ENCODE data around the gene KCNJ1. TPM values are rescaled to one million over a fixed set of nuclear protein-coding genes. Genes with fewer than 3 reads are reported as not detected.

KCNJ1 gene
- total RNA-seq, 4 donors from 2014 or later: not detected

DNA sequence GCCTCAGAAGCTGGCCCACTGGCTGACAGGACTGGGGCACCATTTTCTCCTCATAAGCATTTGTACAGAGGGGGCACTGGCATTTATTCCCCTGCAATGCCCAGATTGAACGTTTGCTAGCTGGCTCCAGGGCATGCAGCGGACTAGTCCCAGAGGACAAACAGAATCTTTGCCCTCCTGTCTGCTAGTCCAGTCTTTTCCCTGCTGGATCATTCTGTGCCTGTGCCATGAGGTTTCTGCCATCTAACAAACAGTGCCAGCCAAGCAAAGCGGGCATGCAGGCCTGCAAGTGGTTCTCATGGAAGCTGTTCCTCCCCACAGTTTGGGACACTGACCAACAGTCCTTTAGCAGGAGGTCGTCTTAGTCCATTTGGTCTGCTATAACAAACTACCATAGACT is 53.4 kb downstream of the KCNJ1 start:
- no peak for DNase-seq (ENCODE audit: extremely low spot score)
- Histone ChIP-seq H3K27ac (replicated peaks in 1 of 4) (no peak overlapping the region), H3K4me1 (no peaks in the 10 kb centered on the region), H3K4me3 (no peak overlapping the region), H3K9me3 (no peaks in the 10 kb centered on the region), H3K27me3 (no peaks in the 10 kb centered on the region), H3K36me3 (peaks cover 4 to 35% (median 16%) of the 10 kb centered on the region in 4 donors)
- WGBS: 100% methylated on average over 2 of the region's 4 CpGs
- TF ChIP-seq POLR2A (IDR thresholded peaks at IDR 0.05; ENCODE audit: low read depth) (no peak), POLR2AphosphoS5 (IDR thresholded peaks at IDR 0.05) (no peak), EP300 (IDR thresholded peaks at IDR 0.05) (no peak)
- TF ChIP-seq, protein P1, sequence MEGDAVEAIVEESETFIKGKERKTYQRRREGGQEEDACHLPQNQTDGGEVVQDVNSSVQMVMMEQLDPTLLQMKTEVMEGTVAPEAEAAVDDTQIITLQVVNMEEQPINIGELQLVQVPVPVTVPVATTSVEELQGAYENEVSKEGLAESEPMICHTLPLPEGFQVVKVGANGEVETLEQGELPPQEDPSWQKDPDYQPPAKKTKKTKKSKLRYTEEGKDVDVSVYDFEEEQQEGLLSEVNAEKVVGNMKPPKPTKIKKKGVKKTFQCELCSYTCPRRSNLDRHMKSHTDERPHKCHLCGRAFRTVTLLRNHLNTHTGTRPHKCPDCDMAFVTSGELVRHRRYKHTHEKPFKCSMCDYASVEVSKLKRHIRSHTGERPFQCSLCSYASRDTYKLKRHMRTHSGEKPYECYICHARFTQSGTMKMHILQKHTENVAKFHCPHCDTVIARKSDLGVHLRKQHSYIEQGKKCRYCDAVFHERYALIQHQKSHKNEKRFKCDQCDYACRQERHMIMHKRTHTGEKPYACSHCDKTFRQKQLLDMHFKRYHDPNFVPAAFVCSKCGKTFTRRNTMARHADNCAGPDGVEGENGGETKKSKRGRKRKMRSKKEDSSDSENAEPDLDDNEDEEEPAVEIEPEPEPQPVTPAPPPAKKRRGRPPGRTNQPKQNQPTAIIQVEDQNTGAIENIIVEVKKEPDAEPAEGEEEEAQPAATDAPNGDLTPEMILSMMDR (IDR thresholded peaks at IDR 0.05): no peak
- intact Hi-C loops (cut with DNase I): no loop called here

DNA sequence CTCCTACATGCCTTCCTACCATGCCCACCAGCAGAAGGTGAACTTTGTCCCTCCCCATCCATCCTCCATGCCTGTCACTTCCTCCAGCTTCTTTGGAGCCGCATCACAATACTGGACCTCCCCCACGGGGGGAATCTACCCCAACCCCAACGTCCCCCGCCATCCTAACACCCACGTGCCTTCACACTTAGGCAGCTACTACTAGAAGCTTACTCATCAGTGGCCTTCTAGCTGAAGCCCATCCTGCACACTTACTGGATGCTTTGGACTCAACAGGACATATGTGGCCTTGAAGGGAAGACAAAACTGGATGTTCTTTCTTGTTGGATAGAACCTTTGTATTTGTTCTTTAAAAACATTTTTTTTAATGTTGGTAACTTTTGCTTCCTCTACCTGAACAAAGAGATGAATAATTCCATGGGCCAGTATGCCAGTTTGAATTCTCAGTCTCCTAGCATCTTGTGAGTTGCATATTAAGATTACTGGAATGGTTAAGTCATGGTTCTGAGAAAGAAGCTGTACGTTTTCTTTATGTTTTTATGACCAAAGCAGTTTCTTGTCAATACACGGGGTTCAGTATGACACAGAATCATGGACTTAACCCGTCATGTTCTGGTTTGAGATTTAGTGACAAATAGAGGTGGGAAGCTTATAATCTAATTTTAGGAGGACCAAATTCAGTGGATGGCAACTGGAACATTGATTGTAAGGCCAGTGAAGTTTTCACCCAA is 56.1 kb downstream of the KCNJ1 start:
- Histone ChIP-seq H3K9me3 (no peaks in the 10 kb centered on the region), H3K36me3 (peaks cover 4 to 51% (median 20%) of the 10 kb centered on the region in 4 donors), H3K27me3 (no peaks in the 10 kb centered on the region), H3K4me1 (no peaks in the 10 kb centered on the region), H3K4me3 (no peak overlapping the region), H3K27ac (replicated peaks in 1 of 4) (no peak overlapping the region)
- TF ChIP-seq, protein P1 (IDR thresholded peaks at IDR 0.05): no peak
- no peak for TF ChIP-seq EP300 (IDR thresholded peaks at IDR 0.05)
- intact Hi-C loops (cut with DNase I): no loop called here
- DNase-seq (ENCODE audit: extremely low spot score): no peak
- 85% methylated on average over 8 of the region's 8 CpGs for WGBS

DNA sequence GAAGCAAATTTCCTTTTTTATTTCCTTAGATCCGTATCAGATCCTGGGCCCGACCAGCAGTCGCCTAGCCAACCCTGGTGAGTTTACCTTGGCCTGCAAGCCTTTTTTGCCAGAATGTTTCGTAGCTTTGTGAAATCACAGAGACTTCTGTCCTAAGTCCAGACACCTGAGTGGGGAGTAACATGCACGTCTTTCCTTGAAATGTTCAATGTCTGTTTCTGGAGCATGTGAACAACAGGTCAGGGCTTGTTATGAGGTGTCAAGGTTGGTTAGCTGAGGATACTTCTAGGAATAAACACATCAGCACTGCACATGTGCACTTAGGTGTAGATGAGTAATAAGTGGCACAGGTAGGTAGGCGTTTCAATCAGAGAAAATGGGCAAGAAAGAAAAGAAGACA is 58.0 kb downstream of the KCNJ1 start:
- Histone ChIP-seq H3K27ac (replicated peaks in 1 of 4) (no peak overlapping the region), H3K36me3 (peaks cover 4 to 61% (median 22%) of the 10 kb centered on the region in 4 donors), H3K9me3 (no peaks in the 10 kb centered on the region), H3K4me3 (no peak overlapping the region), H3K27me3 (no peaks in the 10 kb centered on the region), H3K4me1 (no peaks in the 10 kb centered on the region)
- TF ChIP-seq POLR2A (IDR thresholded peaks at IDR 0.05; ENCODE audit: low read depth): no peak
- no peak for TF ChIP-seq POLR2AphosphoS5 (IDR thresholded peaks at IDR 0.05)
- TF ChIP-seq, protein P1 (IDR thresholded peaks at IDR 0.05): no peak
- TF ChIP-seq EP300 (IDR thresholded peaks at IDR 0.05): no peak
- 93% methylated on average over 6 of the region's 6 CpGs for WGBS
- intact Hi-C loops (cut with DNase I): no loop called here
- DNase-seq (ENCODE audit: extremely low spot score): no peak

DNA sequence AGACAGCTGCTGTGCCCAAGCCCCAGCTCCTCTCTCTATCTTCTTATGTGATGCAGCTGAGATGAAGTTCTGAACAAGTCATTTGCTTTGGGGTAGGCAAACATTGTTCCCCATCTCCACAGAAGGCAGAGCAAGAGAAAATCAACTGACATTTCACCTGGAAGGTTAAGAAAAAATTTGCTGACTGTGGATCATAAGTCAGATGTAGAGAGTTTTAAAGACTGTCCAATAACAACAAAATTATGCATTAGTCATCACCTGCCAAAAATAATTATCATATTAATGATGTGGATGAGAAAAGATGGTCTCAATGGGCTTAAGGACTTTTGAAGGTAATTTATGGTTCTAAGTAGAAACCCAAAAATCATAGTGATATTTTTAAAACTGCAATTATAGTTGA is 59.2 kb downstream of the KCNJ1 start:
- Histone ChIP-seq H3K4me1 (no peaks in the 10 kb centered on the region), H3K4me3 (no peak overlapping the region), H3K36me3 (peaks cover 4 to 62% (median 22%) of the 10 kb centered on the region in 4 donors), H3K9me3 (no peaks in the 10 kb centered on the region), H3K27me3 (no peaks in the 10 kb centered on the region), H3K27ac (replicated peaks in 1 of 4) (no peak overlapping the region)
- intact Hi-C loops (cut with DNase I): no loop called here
- no peak for TF ChIP-seq POLR2A (IDR thresholded peaks at IDR 0.05; ENCODE audit: low read depth)
- TF ChIP-seq, protein P1 (IDR thresholded peaks at IDR 0.05): no peak
- no peak for TF ChIP-seq EP300 (IDR thresholded peaks at IDR 0.05)
- DNase-seq (ENCODE audit: extremely low spot score): no peak
